Duodenal mucosa (tissue), 2 donors: ENCODE results near the gene VWA5B2.

Experiments
- H3K27ac ChIP-seq: one replicate; pipeline ENCODE4 v1.7.0; 2013; ENCODE audit warnings: low read depth, low read length
- H3K27me3 ChIP-seq, 2 donors: one replicate each; pipeline ENCODE4 v1.7.0; 2013; ENCODE audit warnings: low read length in 2 of 2, control low read depth in 1 of 2; ENCODE audit not compliant: insufficient read depth in 2 of 2, control insufficient read depth in 1 of 2
- H3K36me3 ChIP-seq, 2 donors: one replicate each; pipeline ENCODE4 v1.7.0; 2013; ENCODE audit warnings: low read length in 2 of 2, control low read depth in 1 of 2; ENCODE audit not compliant: insufficient read depth in 2 of 2, control insufficient read depth in 1 of 2
- H3K4me1 ChIP-seq, 2 donors: one replicate each; pipeline ENCODE4 v1.7.0; 2013; ENCODE audit warnings: low read length in 2 of 2, control low read depth in 1 of 2; ENCODE audit not compliant: insufficient read depth in 2 of 2, control insufficient read depth in 1 of 2
- H3K4me3 ChIP-seq, 2 donors: one replicate each; pipeline ENCODE4 v1.7.0; 2013; ENCODE audit warnings: low read length in 2 of 2, low read depth in 1 of 2
- H3K9ac ChIP-seq, 2 donors: one replicate each; pipeline ENCODE4 v1.7.0; 2013; ENCODE audit warnings: low read length in 2 of 2, low read depth in 1 of 2
- H3K9me3 ChIP-seq, 2 donors: one replicate each; pipeline ENCODE4 v1.7.0; 2013; ENCODE audit warnings: low read length in 2 of 2, control low read depth in 1 of 2; ENCODE audit not compliant: control insufficient read depth in 1 of 2

VWA5B2 gene

DNA sequence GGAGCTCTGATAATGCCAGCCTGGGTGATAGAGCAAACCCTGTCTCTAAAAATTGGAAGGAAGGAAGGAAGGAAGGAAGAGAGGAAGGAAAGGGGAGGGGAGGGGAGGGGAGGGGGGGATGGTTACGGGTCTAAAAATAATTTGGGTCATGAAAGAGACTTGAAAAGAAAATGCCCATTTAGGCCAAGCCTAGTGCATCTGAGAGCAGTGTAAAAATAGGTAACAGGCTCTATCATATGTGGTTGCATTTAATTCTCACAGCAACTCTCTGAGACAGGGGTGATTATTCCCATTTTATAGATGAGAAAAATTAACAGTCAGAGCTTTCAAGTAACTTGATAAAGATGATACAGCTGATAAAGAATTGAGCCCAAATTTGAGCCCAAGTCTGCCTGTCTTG lies 42.9 kb downstream of the VWA5B2 start:
- H3K27me3 ChIP-seq, result peaks cover 23% of the 10 kb centered on the region in 2 donors
- no peak overlapping the region for H3K27ac ChIP-seq
- H3K4me1 ChIP-seq, result no peaks in the 10 kb centered on the region
- H3K4me3 ChIP-seq, result no peak overlapping the region
- no peaks in the 10 kb centered on the region for H3K36me3 ChIP-seq
- no peak overlapping the region for H3K9ac ChIP-seq
- H3K9me3 ChIP-seq, result no peaks in the 10 kb centered on the region

DNA sequence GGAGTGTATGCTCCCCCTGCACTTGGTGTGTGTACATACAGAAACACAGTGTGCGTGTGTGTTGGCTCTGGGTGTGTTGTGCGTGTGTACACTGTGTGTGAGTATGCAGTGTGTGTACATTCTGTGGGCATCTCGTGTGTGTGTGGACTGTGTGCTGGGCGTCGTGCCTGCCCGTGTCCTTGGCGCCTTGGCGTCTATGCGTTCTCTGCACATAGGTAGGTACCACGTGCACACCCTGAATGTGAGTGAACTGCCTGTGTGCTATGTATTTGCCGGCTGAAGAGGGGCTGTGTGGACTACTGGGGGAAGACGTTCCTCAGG lies 46.0 kb downstream of the VWA5B2 start:
- no peaks in the 10 kb centered on the region for H3K4me1 ChIP-seq
- peaks cover 25 to 31% of the 10 kb centered on the region in 2 donors for H3K27me3 ChIP-seq
- H3K4me3 ChIP-seq, result no peak overlapping the region
- H3K9me3 ChIP-seq, result no peaks in the 10 kb centered on the region
- no peak overlapping the region for H3K9ac ChIP-seq
- no peaks in the 10 kb centered on the region for H3K36me3 ChIP-seq
- H3K27ac ChIP-seq, result no peak overlapping the region

DNA sequence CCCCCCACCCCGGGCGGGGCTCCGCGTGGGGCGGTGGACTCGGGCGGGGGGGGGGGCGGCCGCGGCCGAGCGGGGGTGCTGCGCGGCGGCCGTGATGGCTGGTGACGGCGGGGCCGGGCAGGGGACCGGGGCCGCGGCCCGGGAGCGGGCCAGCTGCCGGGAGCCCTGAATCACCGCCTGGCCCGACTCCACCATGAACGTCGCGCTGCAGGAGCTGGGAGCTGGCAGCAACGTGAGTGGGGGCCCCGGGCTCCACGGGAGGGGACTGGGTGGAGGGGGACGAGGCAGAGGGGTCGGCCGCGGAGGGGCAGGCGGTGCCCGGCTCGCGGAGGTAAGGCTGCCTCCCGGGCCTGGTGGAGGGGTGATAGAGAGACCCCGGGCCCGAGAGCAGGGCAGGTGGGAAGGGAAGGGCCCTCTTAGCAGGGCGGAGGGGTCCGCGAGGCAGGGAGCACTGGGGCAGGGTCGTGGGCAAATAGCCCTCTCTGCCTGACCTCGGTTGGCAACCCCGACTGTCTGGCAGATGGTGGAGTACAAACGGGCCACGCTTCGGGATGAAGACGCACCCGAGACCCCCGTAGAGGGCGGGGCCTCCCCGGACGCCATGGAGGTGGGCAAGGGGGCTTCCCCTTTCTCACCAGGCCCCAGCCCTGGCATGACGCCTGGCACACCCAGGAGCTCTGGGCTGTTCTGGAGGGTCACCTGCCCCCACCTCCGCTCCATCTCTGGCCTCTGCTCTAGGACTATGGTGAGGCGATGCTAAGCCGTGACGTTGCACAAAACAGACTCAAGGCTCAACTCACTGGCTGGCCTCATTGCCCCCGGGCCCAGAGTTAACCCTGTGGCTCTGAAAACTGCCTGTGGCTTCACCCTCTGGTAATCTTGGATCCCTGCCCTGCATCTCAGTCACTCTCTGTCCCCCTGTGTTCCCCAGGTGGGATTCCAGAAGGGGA lies 46.9 kb downstream of the VWA5B2 start, which contains the start of gene ECE2:
ECE2 (plus strand) TSS at position 62 of the 950 bp plus-strand sequence; CDS start at position 194, 132 bp downstream.
- no peak within 1 kb of the TSS for H3K27ac ChIP-seq
- H3K4me3 ChIP-seq, result no peak within 1 kb of the TSS
- H3K9me3 ChIP-seq, result no peaks in the 10 kb centered on the region
- H3K4me1 ChIP-seq, result no peaks in the 10 kb centered on the region
- peaks cover 25 to 31% of the 10 kb centered on the region in 2 donors for H3K27me3 ChIP-seq
- no peak within 1 kb of the TSS for H3K9ac ChIP-seq
- no peaks in the 10 kb centered on the region for H3K36me3 ChIP-seq

DNA sequence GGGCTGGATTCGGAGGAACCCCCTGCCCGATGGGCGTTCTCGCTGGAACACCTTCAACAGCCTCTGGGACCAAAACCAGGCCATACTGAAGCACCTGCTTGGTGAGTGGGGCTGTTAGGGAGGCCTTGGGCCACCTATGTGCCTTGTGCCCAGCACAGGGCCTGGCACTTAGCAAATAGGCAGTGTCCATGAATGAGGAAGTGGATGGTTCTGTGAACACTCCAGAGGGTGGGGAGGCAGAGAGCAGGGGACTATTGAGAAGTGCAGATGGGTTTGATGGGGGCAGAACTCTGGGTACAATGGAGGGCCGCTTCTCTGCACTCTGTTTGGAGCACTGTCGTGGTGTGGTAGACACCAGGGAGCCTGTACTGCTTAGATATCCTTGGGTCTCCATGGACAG lies 48.0 kb downstream of the VWA5B2 start:
- Histone ChIP-seq H3K27ac (no peak overlapping the region), H3K9ac (no peak overlapping the region), H3K4me1 (no peaks in the 10 kb centered on the region), H3K27me3 (peaks cover 25 to 31% of the 10 kb centered on the region in 2 donors), H3K4me3 (no peak overlapping the region), H3K36me3 (no peaks in the 10 kb centered on the region), H3K9me3 (no peaks in the 10 kb centered on the region)

DNA sequence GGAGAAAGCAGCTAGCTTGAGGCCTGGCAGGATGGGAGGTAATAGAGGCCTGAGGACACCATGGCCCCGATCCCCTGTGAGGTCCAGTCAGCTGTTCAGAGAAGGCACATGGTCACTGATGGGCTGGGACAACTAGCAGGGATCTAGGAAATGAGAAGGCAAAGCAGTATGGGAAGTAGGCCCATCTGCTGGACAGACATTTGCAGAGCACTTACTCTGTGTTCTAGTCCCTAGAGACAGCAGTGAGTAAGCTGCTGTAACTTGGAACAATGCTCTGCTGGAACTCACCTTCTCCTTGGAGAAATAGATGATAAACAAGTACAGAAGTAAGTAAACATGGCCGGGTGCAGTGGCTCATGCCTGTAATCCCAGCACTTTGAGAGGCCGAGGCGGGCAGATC lies 53.6 kb downstream of the VWA5B2 start:
- Histone ChIP-seq H3K27me3 (peaks cover 0 to 1% of the 10 kb centered on the region in 2 donors), H3K36me3 (no peaks in the 10 kb centered on the region), H3K27ac (no peak overlapping the region), H3K4me3 (no peak overlapping the region), H3K4me1 (no peaks in the 10 kb centered on the region), H3K9ac (no peak overlapping the region), H3K9me3 (no peaks in the 10 kb centered on the region)

DNA sequence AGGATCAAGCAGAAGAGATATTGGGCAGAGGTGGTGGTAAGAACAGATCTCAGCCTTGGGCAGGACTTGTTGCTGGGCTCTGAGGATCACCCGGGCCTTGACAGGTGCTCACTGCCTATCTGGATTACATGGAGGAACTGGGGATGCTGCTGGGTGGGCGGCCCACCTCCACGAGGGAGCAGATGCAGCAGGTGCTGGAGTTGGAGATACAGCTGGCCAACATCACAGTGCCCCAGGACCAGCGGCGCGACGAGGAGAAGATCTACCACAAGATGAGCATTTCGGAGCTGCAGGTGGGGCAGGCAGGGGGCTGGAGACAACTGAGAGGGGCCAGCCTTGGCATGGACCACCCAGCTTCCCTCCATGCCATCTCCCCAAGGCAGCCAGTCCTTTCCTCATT lies 54.3 kb downstream of the VWA5B2 start:
- no peak overlapping the region for H3K4me3 ChIP-seq
- no peaks in the 10 kb centered on the region for H3K9me3 ChIP-seq
- H3K36me3 ChIP-seq, result no peaks in the 10 kb centered on the region
- no peaks in the 10 kb centered on the region for H3K27me3 ChIP-seq
- H3K4me1 ChIP-seq, result no peaks in the 10 kb centered on the region
- no peak overlapping the region for H3K27ac ChIP-seq
- no peak overlapping the region for H3K9ac ChIP-seq

DNA sequence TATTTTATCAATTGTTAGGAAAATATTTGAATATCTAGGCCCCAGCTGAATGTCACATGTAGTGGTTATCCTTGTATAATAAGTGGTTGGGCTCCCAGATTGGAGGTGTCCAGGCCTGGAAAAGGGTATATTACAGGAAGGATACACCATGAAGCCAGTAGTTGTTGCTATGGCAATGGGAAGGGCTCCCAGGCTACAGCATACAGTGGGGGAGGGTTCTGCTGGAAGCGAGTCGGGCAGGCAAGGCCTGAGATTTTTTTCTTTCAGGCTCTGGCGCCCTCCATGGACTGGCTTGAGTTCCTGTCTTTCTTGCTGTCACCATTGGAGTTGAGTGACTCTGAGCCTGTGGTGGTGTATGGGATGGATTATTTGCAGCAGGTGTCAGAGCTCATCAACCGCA lies 55.3 kb downstream of the VWA5B2 start:
- Histone ChIP-seq H3K27me3 (no peaks in the 10 kb centered on the region), H3K9ac (no peak overlapping the region), H3K9me3 (no peaks in the 10 kb centered on the region), H3K36me3 (no peaks in the 10 kb centered on the region), H3K27ac (no peak overlapping the region), H3K4me1 (no peaks in the 10 kb centered on the region), H3K4me3 (no peak overlapping the region)

DNA sequence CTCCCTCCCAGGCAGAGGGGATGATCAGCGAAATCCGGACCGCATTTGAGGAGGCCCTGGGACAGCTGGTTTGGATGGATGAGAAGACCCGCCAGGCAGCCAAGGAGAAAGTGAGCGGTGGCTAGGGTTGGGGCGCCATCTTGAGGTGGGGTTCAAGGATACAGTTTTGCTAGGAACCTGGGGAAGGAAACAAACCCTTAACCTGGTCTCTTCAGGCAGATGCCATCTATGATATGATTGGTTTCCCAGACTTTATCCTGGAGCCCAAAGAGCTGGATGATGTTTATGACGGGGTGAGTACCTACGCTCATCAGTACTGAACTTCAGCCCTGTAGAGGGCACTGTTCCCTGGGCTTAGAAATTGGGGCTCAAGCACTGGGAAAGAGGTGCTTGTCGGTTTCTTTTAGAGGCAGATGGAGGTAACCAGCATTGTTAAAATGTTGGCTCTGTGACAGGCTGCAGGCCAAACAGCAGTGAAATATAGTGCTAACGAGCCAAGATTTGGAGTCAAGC lies 60.1 kb downstream of the VWA5B2 start:
- Histone ChIP-seq H3K4me3 (no peak overlapping the region), H3K9ac (no peak overlapping the region), H3K36me3 (no peaks in the 10 kb centered on the region), H3K4me1 (no peaks in the 10 kb centered on the region), H3K27ac (no peak overlapping the region), H3K27me3 (no peaks in the 10 kb centered on the region), H3K9me3 (no peaks in the 10 kb centered on the region)

DNA sequence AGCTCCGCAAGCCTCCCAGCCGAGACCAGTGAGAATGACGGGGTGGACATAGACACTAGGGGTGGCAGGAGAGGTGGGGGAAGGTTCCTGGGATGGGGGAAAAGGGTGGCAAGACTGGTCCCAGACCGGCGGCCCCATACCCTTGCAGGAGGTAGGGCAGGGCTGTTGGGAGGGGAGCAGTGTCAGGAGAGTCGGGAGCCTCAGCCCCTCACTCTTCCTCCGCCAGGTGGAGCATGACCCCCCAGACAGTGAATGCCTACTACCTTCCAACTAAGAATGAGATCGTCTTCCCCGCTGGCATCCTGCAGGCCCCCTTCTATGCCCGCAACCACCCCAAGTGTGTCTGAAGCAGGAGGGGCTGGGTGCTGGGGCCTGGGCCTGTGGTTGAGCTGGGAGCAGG lies 60.9 kb downstream of the VWA5B2 start:
- Histone ChIP-seq H3K27ac (no peak overlapping the region), H3K36me3 (no peaks in the 10 kb centered on the region), H3K9ac (no peak overlapping the region), H3K27me3 (no peaks in the 10 kb centered on the region), H3K4me3 (no peak overlapping the region), H3K4me1 (no peaks in the 10 kb centered on the region), H3K9me3 (no peaks in the 10 kb centered on the region)

DNA sequence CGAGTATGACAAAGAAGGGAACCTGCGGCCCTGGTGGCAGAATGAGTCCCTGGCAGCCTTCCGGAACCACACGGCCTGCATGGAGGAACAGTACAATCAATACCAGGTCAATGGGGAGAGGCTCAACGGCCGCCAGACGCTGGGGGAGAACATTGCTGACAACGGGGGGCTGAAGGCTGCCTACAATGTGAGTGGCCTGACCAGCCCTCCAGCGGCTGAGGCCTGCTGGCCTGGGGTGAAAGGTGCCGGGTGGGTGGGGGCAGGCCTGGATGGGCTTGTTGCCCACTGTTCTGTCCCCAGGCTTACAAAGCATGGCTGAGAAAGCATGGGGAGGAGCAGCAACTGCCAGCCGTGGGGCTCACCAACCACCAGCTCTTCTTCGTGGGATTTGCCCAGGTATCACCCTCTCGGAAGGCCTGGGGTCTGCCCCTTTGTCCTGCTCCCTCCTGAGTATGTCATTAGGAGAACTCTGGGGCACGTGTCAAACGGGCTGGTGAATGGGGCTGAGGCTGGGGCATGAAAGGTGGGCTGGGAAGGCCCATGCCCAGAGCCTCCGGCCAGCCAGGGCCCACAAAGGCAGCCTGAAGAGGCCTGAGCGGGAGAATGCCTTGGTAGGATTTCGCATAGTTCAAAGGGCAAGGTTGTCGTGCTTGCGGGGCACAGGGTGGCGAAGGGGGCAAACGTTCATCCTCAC lies 61.8 kb downstream of the VWA5B2 start:
- H3K9me3 ChIP-seq, result no peaks in the 10 kb centered on the region
- no peaks in the 10 kb centered on the region for H3K4me1 ChIP-seq
- no peak overlapping the region for H3K9ac ChIP-seq
- no peak overlapping the region for H3K27ac ChIP-seq
- no peak overlapping the region for H3K4me3 ChIP-seq
- H3K27me3 ChIP-seq, result no peaks in the 10 kb centered on the region
- no peaks in the 10 kb centered on the region for H3K36me3 ChIP-seq
